SK-N-MC (cell line): ENCODE results near the gene OR8A1.
A peak's percentile ranks its signal among the peaks of the same experiment; 100 is the strongest.
"Not testable (repeated sequence)": the region's sequence is repeated elsewhere in the genome, so short reads cannot be mapped to it uniquely, and the experiment has no call there.

Experiments used
- DNase-seq: peaks from one replicate; pipeline ENCODE4 v3.0.0-alpha.2; 2011; ENCODE audit warnings: low read depth, low spot score
- H3K27ac ChIP-seq: fragments of 200-600 bp; sonication (generic); 2 replicates; pipeline ENCODE4 v1.5.1; 2016; ENCODE audit warnings: mixed run types
- H3K36me3 ChIP-seq: fragments of 200-600 bp; sonication (generic); 2 replicates; pipeline ENCODE4 v1.6.1; 2017; ENCODE audit warnings: antibody characterized with exemption, low read length, mixed read lengths; ENCODE audit not compliant: insufficient read depth
- H3K4me3 ChIP-seq: fragments of 200-600 bp; sonication (generic); 2 replicates; pipeline ENCODE4 v1.5.1; 2016
- H3K9ac ChIP-seq: fragments of 200-600 bp; sonication (generic); 2 replicates; pipeline ENCODE4 v1.8.0; 2017; ENCODE audit warnings: mixed run types, mixed read lengths; ENCODE audit not compliant: insufficient read length
- H3K9me3 ChIP-seq: fragments of 200-600 bp; sonication (generic); 2 replicates; pipeline ENCODE4 v1.6.1; 2017; ENCODE audit warnings: low read depth, mild to moderate bottlenecking, antibody characterized with exemption, low read length, moderate library complexity, mixed read lengths
- EZH2 ChIP-seq: fragments of 200-600 bp; sonication (generic); IDR thresholded peaks from one replicate; pipeline ENCODE4 v1.6.1; 2017; ENCODE audit warnings: antibody characterized with exemption
- FOXP2 ChIP-seq: optimal IDR thresholded peaks from 2 replicates; pipeline ENCODE3; 2011; ENCODE audit warnings: mild to moderate bottlenecking, moderate library complexity; ENCODE audit not compliant: insufficient read depth; ENCODE audit errors: extremely low read length, control extremely low read depth
- POLR2AphosphoS5 ChIP-seq: IDR thresholded peaks from 2 replicates; pipeline ENCODE4 v1.6.1; 2012; ENCODE audit warnings: mild to moderate bottlenecking, low read depth, low read length, borderline replicate concordance

Gene OR8A1

DNA sequence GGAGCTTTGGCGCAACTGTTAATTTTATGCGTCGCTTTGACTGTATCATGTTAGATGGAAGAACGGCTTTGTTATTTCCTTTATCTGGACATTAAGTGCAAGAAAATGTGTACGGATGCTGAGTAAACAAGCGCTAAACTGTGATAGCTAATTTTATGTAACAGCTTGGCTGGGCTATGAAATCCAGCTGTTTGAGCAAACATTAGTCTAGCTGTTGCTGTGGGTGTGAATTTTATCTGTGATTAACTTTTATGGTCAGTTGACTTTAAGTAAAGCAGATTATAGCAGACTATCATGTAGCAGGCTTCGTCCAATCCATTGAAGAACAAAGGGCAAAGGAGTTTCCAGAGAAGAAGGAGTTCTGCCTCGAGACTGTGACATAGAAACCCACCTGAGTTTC is 14.0 kb downstream of the OR8A1 start:
- no peaks in the 10 kb centered on the region for H3K9me3 ChIP-seq
- no peak for TF ChIP-seq POLR2AphosphoS5
- TF ChIP-seq FOXP2 = no peak
- no peak for TF ChIP-seq EZH2
- no peak overlapping the region for H3K27ac ChIP-seq
- no peaks in the 10 kb centered on the region for H3K36me3 ChIP-seq
- H3K4me3 ChIP-seq = no peak overlapping the region
- no peak overlapping the region for H3K9ac ChIP-seq
- DNase-seq = no peak

DNA sequence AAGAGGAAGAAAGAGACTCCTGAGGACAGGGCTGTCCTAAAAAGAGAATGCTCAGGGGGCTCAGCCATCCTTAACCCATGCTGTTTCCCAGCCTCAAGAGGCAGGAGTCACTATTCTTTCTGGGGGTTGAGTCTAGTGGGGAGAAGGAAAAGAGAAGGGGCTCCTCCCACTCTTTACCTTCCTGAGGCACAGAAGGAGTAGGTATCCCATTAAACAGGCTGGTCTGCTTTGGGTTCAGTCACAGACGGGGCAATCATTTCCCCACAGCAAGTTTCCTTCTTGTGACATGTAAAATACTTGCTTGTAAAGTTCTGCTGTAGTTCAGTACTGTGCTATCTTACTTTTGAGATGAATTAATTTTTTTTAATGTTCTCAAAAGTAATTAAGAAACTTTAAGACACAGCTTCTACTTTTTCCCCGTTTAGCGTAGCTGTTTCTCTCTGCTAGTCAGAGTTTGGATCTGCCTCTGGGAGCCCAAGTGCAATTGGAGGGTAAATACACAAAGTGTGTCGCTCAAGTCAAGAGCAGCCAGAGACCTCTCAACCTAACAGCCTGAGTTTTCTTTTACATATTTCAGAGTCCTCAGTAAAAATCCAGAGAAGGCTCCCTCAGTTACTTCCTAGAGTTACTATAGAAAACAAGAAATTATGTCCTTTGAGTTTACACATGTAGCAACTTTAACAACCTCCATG is 15.0 kb downstream of the OR8A1 start:
- no peaks in the 10 kb centered on the region for H3K9me3 ChIP-seq
- no peak for DNase-seq
- no peak overlapping the region for H3K4me3 ChIP-seq
- no peak for TF ChIP-seq EZH2
- no peak for TF ChIP-seq POLR2AphosphoS5
- H3K27ac ChIP-seq = no peak overlapping the region
- H3K9ac ChIP-seq = no peak overlapping the region
- no peaks in the 10 kb centered on the region for H3K36me3 ChIP-seq

DNA sequence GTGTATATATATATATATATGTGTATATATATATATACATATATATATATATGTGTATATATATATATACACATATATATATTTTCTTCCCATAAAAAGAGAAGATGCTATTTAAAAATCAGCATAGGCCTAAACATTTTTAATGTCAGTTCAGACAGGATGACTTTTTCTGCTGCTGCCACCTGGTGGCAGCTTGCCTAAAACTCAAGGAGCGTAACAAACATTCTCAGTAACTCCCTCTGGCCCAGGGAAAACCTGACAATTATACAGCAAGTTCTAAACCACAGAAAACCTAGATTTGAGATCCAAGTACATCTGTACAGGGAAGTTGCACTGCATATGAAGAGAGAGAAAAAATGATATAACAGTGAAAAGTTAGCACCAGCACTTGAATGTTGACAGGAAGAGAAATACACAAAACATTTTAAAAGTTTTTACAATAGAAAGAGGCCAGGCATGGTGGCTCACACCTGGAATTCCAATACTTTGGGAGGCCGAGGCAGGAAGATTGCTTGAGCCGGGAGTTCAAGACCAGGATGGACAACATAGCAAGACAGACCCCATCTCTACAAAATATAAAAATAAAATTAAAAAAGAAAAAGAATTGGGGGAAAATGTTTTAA is 16.6 kb downstream of the OR8A1 start:
- H3K4me3 ChIP-seq = no peak overlapping the region
- TF ChIP-seq POLR2AphosphoS5 (no peak), EZH2 (no peak), FOXP2 (no peak)
- H3K9ac ChIP-seq = no peak overlapping the region
- H3K36me3 ChIP-seq = no peaks in the 10 kb centered on the region
- no peak for DNase-seq
- no peaks in the 10 kb centered on the region for H3K9me3 ChIP-seq
- no peak overlapping the region for H3K27ac ChIP-seq

DNA sequence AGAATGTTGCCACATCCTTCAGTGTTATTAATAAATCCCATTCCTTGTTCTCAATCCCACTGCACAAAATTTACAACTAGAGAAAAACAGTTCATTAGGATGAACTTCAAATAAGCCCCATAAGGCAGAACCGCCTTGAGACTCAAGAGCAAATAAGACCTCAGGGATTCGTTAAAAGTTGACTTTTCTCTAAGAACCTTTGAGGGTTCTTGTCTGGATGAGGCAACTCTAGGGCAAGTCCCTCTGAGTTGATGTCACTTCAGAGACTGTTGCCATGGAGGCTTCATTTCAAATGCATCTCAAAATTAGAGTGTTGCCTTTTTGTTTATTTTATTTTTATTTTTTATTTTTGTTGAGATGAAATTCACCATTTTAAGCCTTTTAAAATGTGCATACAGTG is 21.6 kb downstream of the OR8A1 start:
- Histone ChIP-seq H3K36me3 (no peaks in the 10 kb centered on the region), H3K9me3 (no peaks in the 10 kb centered on the region), H3K27ac (no peak overlapping the region), H3K4me3 (no peak overlapping the region), H3K9ac (no peak overlapping the region)
- no peak for DNase-seq
- TF ChIP-seq POLR2AphosphoS5 (no peak), EZH2 (no peak), FOXP2 (no peak)

DNA sequence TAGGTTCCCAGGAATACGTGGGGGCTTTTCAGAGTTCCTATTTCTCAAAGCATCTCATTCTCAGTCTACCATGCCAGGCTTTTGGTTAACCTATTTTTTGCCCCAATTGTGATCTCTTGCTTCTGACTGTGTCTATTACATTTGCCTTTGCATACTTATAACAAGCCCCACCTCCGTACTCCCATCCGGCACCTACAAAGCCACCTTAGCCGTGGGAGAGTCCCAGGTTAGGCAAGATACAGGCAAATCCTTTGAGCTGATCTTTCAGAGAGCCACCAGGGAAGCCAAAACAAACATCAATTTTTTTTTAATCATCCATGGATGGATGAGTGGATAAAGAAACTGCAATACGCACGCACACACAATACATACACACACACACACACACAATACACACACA is 22.8 kb downstream of the OR8A1 start:
- H3K36me3 ChIP-seq = no peaks in the 10 kb centered on the region
- no peak for TF ChIP-seq FOXP2
- TF ChIP-seq EZH2 = no peak
- no peak for TF ChIP-seq POLR2AphosphoS5
- no peak overlapping the region for H3K4me3 ChIP-seq
- H3K27ac ChIP-seq = no peak overlapping the region
- H3K9ac ChIP-seq = no peak overlapping the region
- no peak for DNase-seq
- H3K9me3 ChIP-seq = no peaks in the 10 kb centered on the region

DNA sequence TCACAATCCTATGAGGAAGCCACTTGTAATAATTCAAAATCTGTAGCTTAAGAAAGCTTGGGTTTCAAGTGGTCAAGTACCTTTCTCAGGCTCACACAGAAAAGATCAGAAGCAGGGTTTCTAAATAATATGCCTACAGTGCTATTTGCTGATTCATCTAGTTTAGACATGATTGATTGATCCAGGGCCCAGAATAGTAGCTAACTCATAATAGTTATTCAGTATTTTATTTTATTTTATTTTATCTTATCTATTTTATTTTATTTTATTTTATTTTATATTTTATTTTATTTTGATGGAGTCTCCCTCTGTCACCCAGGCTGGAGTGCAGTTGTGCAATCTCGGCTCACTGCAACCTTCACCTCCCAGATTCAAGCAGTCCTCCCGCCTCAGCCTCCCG is 25.5 kb downstream of the OR8A1 start:
- TF ChIP-seq FOXP2 (no peak), EZH2 (no peak), POLR2AphosphoS5 (no peak)
- H3K27ac ChIP-seq = no peak overlapping the region
- no peak for DNase-seq

DNA sequence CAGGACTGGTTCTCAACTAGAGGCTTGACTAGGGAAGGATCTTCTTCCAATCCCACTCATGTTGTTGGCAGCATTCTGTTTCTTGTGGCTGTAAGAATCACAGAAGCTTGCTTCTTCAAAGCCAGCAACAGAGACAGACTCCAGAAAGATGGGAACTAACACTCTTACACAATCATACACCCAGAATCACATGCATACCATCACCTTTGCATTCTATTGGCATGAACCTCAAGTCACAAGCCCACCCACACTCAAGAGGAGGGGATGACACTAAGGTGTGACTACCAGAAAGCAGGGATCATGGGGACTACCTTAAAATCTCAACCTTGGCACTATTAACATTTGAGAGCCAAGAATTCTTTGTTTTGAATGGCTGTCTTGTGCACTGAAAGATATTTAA is 27.8 kb downstream of the OR8A1 start:
- no peaks in the 10 kb centered on the region for H3K9me3 ChIP-seq
- no peak for TF ChIP-seq FOXP2
- TF ChIP-seq POLR2AphosphoS5 = no peak
- TF ChIP-seq EZH2 = no peak

More for the DNA sequence above, 25.5 kb downstream of the OR8A1 start:
- Histone ChIP-seq H3K9ac (no peak overlapping the region), H3K36me3 (no peaks in the 10 kb centered on the region), H3K4me3 (no peak overlapping the region), H3K9me3 (no peaks in the 10 kb centered on the region)

DNA sequence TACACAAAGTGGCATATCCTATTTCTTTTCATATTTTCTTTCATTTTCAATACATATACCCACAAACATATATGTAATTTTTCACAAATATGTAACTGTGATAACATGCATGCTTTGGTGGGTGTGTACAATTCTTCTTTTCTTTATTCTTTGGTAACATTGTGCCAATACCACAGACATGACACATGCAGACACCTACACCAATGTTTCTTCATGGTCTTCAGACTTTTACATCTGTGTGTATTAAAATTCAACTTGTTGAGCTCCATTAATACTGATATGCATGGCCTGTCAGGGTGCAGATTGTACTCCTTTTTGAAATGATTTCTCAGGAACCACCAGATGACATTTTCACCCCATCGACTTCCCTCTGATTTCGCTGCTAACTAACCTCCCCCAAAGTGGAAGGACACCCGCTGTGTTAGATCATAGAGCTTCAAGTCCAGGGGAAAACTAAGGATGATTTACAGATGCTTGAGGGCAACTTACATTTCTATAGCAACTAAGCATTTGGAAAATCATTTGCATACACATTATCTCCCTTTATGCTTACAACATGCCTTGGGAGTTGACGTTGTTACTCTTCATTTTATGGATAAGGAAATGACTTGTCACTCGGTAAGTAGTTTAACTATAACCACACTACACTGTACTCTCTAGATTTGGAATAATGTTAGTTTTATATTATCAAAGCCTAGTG is 31.0 kb downstream of the OR8A1 start:
- Histone ChIP-seq H3K36me3 (no peaks in the 10 kb centered on the region), H3K27ac (no peak overlapping the region), H3K4me3 (no peak overlapping the region), H3K9ac (no peak overlapping the region), H3K9me3 (no peaks in the 10 kb centered on the region)
- peak; percentile 72 for DNase-seq
- no peak for TF ChIP-seq FOXP2

More for the DNA sequence above, 27.8 kb downstream of the OR8A1 start:
- no peak for DNase-seq
- H3K9ac ChIP-seq = no peak overlapping the region
- no peaks in the 10 kb centered on the region for H3K36me3 ChIP-seq
- H3K4me3 ChIP-seq = no peak overlapping the region
- H3K27ac ChIP-seq = no peak overlapping the region

DNA sequence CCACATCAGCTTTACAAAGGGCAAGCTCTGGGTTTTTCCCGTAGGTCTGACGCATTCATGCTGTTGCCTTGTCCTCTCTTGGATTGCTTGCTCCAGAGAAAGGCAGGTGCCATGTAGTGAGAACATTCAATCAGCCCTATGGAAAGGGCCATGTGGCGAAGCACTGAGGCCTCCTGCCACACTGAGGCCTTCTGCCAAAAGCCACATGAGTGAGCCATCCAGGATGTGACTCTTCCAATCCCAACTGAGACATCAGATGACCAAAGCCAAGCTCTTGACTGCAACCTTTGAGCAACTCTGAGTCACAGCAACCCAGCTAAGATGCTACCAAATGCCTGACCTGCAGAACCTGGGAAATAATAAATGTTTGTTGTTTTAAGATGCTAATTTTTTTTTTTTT is 32.4 kb downstream of the OR8A1 start:
- H3K9ac ChIP-seq = no peak overlapping the region
- no peak overlapping the region for H3K27ac ChIP-seq
- no peak for DNase-seq
- TF ChIP-seq POLR2AphosphoS5 (no peak), FOXP2 (no peak), EZH2 (no peak)
- no peak overlapping the region for H3K4me3 ChIP-seq
- H3K36me3 ChIP-seq = no peaks in the 10 kb centered on the region
- no peaks in the 10 kb centered on the region for H3K9me3 ChIP-seq

DNA sequence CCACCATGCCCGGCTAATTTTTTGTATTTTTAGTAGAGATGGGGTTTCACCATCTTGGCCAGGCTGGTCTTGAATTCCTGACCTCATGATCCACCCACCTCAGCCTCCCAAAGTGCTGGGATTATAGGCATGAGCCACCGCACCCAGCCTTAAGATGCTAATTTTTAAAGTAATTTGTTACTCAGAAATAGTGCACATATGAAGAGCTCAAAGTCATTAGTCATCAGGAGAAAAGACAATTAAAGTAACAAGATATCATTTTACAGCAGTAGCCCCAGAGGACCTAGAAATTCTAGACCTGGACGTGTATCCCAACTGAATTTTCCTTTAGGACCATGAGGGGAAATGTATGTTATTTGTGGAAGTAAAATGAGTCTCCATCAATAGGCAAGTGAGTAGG is 32.9 kb downstream of the OR8A1 start:
- DNase-seq = not testable (repeated sequence)

More for the DNA sequence above, 32.9 kb downstream of the OR8A1 start:
- not testable (repeated sequence) for H3K36me3 ChIP-seq, H3K9ac ChIP-seq, H3K27ac ChIP-seq, H3K4me3 ChIP-seq, H3K9me3 ChIP-seq
